K562 (cell line): ENCODE results near the gene NFYC. TPM values are rescaled to one million over a fixed set of nuclear protein-coding genes. Genes with fewer than 3 reads are reported as not detected.

Experiments
- CHD1 ChIP-seq: fragments of 200-600 bp; sonication (generic); IDR thresholded peaks from one replicate; pipeline ENCODE4 v1.6.1; 2012; ENCODE audit warnings: mild to moderate bottlenecking, moderate library complexity, low read length, inconsistent platforms
- ETV6 ChIP-seq, 3 experiments: fragments of 150-350 bp in 1 of 3; sonication (generic) in 1 of 3; formaldehyde crosslinking in 1 of 3; IDR thresholded peaks; 2 replicates each; pipeline versions ENCODE4 v1.6.1 to v1.8.0; 2014 to 2022; ENCODE audit warnings: borderline replicate concordance in 2 of 3, low read depth in 2 of 3, antibody characterized with exemption in 1 of 3, low read length in 1 of 3, mild to moderate bottlenecking in 1 of 3, missing genetic modification reagents in 1 of 3
- KAT7 ChIP-seq: sonication (generic); formaldehyde crosslinking; IDR thresholded peaks from 2 replicates; pipeline ENCODE4 v1.8.0; 2022; ENCODE audit warnings: missing genetic modification reagents, mild to moderate bottlenecking, borderline replicate concordance
- MGA ChIP-seq: fragments of 450-650 bp; IDR thresholded peaks from 2 replicates; pipeline ENCODE4 v1.6.1; 2016; ENCODE audit warnings: mild to moderate bottlenecking, moderate library complexity
- MYBL2 ChIP-seq, 2 experiments: fragments of 450-650 bp in 1 of 2; sonication (generic) in 1 of 2; formaldehyde crosslinking in 1 of 2; IDR thresholded peaks; 2 replicates each; pipeline versions ENCODE4 v1.6.1 to v1.8.1; 2017 to 2022; ENCODE audit warnings: borderline replicate concordance in 1 of 2, inconsistent platforms in 1 of 2, low read depth in 1 of 2, mild to moderate bottlenecking in 1 of 2, missing genetic modification reagents in 1 of 2, moderate library complexity in 1 of 2
- PHF8 ChIP-seq: fragments of 200-600 bp; sonication (generic); IDR thresholded peaks from 2 replicates; pipeline ENCODE4 v1.6.1; 2012; ENCODE audit warnings: mixed run types, mild to moderate bottlenecking, inconsistent platforms, low read length, moderate library complexity, borderline replicate concordance
- PYGO2 ChIP-seq: fragments of 450-650 bp; IDR thresholded peaks from 2 replicates; pipeline ENCODE4 v1.6.1; 2016; ENCODE audit warnings: mild to moderate bottlenecking, missing genetic modification characterization, moderate library complexity, missing compliant biosample characterization
- ZBTB1 ChIP-seq: sonication (generic); formaldehyde crosslinking; IDR thresholded peaks from 2 replicates; pipeline ENCODE4 v1.8.1; 2023; ENCODE audit warnings: missing genetic modification reagents, low read depth, mild to moderate bottlenecking, borderline replicate concordance
- ZNF507 ChIP-seq: conservative IDR thresholded peaks from 2 replicates; pipeline ENCODE4 v1.6.1; 2017; ENCODE audit warnings: missing genetic modification characterization, missing compliant biosample characterization
- ZNF717 ChIP-seq: fragments of 250-450 bp; sonication (Bioruptor Pico); IDR thresholded peaks from 2 replicates; pipeline ENCODE4 v1.5.0; 2021
- polyA plus RNA-seq, 8 experiments: library from polyadenylated mRNA; depleted of rRNA in 4 of 8; stranded (reverse) in 5 of 8; unstranded in 3 of 8; fragments of >200 nt; fragmentation: Nextera tagmentation in 2 of 8; fragmentation: Illumina TruSeq in 1 of 8; extraction: Ambion mirVana in 2 of 8; extraction: Trizol in 1 of 8; gene quantifications; 2 replicates each; pipeline versions ENCODE4 v1.2.1 to v1.2.3, GENCODE V29; 2011 to 2014; ENCODE audit warnings: inconsistent platforms in 1 of 8, missing spikeins in 1 of 8
- total RNA-seq, 7 experiments: library from RNA; depleted of rRNA in 6 of 7; stranded (reverse); fragments of >200 nt in 6 of 7; fragmentation: Illumina TruSeq in 2 of 7; extraction: Trizol in 2 of 7; gene quantifications; 2 replicates each; pipeline versions ENCODE4 v1.2.1 to v1.2.3, GENCODE V29; 2011 to 2021; ENCODE audit warnings: low replicate concordance in 1 of 7
- TF ChIP-seq, protein P1 (sequence below): fragments of 200-400 bp; formaldehyde crosslinking; IDR thresholded peaks from 2 replicates; pipeline ENCODE4 v1.6.1; 2017; ENCODE audit warnings: mild to moderate bottlenecking, low read depth, low read length, moderate library complexity

Gene NFYC
- total and polyA plus RNA-seq, 9 of the 15 experiments (the other 6 are each of a cell fraction or from before 2014, with no cell fraction given) = 4.8 to 59.8 (median 41.1) TPM

DNA sequence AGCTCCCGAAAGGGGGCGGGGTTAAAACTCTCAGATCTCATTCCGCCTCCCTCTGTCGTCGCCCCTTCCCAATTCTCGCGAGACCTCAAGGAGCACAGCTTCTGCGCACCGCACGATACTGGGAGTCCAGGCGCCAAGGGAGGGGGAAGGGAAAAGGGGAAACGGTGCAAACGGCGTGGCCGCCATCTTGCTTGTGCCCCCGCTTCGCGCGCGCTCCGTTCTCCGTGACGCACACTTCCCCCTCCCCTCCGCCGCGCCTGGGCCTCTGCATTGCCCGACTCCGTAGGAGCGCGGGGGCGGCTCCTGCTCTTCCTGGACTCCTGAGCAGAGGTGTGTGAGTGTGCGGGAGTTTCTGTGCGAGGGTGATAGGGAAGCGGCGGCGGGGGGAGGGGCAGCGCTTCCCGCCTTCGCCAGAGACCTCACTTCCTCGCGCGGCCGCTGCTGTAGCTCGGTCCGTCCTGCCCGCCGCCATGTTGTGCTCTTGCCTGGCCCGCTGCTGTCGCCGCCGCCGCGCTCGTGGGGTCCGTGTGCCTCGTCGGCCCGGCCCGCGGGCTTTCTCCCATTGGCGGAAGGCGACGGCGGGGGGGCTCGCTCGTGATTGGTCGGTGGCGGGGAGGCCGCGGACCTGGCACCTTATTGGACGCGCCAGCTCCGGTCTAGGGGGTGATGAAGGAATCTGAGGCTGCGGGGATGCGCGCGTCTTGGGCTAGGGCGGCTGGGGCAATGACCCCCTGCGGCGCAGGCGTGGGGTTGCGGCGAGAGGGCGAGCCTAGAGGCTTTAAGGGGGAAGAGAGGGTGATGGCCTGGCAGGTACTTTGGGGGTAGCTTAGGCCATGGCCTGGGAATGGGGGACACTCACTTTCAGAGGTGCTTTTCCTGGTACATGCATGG, at the start of gene NFYC (continued):
- TF ChIP-seq, protein P1, sequence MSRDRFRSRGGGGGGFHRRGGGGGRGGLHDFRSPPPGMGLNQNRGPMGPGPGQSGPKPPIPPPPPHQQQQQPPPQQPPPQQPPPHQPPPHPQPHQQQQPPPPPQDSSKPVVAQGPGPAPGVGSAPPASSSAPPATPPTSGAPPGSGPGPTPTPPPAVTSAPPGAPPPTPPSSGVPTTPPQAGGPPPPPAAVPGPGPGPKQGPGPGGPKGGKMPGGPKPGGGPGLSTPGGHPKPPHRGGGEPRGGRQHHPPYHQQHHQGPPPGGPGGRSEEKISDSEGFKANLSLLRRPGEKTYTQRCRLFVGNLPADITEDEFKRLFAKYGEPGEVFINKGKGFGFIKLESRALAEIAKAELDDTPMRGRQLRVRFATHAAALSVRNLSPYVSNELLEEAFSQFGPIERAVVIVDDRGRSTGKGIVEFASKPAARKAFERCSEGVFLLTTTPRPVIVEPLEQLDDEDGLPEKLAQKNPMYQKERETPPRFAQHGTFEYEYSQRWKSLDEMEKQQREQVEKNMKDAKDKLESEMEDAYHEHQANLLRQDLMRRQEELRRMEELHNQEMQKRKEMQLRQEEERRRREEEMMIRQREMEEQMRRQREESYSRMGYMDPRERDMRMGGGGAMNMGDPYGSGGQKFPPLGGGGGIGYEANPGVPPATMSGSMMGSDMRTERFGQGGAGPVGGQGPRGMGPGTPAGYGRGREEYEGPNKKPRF = no peak
- TF ChIP-seq PYGO2 (tag) = 0 out of 2 replicates have a peak, but pooled peaks have one; percentile 19
- TF ChIP-seq ZNF717 (CRISPR knock-in tag) = no peak
- TF ChIP-seq MGA = peak; percentile 95
- peak; percentile 39; the same call in 1 of the 2 replicates for TF ChIP-seq MYBL2 (IDR thresholded peaks at IDR 0.05; ENCODE audit: low read depth)
- no peak for TF ChIP-seq MYBL2 (CRISPR knock-in tag; IDR thresholded peaks at IDR 0.05; ENCODE audit: borderline replicate concordance)
- TF ChIP-seq PHF8 = peak; percentile 99
- TF ChIP-seq ETV6 (IDR thresholded peaks at IDR 0.05; ENCODE audit: borderline replicate concordance in 1 of 2, low read depth in 2 of 2, low read length in 1 of 2) = no peak
- TF ChIP-seq ETV6 (CRISPR knock-in tag; IDR thresholded peaks at IDR 0.05; ENCODE audit: borderline replicate concordance) = no peak; the same call in 1 of the 2 replicates
- no peak for TF ChIP-seq ZNF507 (tag)
- TF ChIP-seq CHD1 = peak; percentile 97
- TF ChIP-seq ZBTB1 (CRISPR knock-in tag) = peak; percentile 92; the same call in 1 of the 2 replicates
- peak; percentile 100; the same call in 1 of the 2 replicates for TF ChIP-seq KAT7 (CRISPR knock-in tag)
